Measurements from ENCODE around the gene FDX1. TPM values are rescaled to one million over a fixed set of nuclear protein-coding genes. Genes with fewer than 3 reads are reported as not detected.

FDX1 gene
- total RNA-seq, 2 experiments from 2014 or later = 10.2 to 10.6 TPM

DNA sequence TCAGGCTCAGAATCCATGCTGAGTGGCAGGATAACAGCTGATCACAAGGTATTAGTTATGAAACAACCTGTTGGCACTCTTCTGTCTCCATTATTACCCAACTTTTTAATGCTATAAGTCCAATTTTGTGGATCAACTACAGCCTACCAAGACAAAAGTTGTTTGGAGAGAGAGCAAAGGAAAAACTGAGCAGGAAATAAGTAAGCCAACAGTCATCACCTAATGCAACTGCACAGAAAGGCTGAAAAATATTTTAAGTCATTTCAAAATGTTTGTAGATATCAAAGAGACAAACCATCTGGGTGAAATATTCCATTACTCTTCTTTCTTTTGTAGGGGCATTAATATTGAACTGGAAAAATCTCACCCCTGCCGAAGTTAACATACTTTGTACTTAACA is 41.6 kb downstream of the FDX1 start:
- H3K27me3 Mint-ChIP-seq = no peaks in the 10 kb centered on the region
- H3K4me3 Mint-ChIP-seq = no peak overlapping the region
- peaks cover 15% of the 10 kb centered on the region for H3K36me3 Mint-ChIP-seq (ENCODE audit: low read depth)
- H3K27ac Mint-ChIP-seq = no peak overlapping the region
- TF ChIP-seq, protein P1, sequence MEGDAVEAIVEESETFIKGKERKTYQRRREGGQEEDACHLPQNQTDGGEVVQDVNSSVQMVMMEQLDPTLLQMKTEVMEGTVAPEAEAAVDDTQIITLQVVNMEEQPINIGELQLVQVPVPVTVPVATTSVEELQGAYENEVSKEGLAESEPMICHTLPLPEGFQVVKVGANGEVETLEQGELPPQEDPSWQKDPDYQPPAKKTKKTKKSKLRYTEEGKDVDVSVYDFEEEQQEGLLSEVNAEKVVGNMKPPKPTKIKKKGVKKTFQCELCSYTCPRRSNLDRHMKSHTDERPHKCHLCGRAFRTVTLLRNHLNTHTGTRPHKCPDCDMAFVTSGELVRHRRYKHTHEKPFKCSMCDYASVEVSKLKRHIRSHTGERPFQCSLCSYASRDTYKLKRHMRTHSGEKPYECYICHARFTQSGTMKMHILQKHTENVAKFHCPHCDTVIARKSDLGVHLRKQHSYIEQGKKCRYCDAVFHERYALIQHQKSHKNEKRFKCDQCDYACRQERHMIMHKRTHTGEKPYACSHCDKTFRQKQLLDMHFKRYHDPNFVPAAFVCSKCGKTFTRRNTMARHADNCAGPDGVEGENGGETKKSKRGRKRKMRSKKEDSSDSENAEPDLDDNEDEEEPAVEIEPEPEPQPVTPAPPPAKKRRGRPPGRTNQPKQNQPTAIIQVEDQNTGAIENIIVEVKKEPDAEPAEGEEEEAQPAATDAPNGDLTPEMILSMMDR (IDR thresholded peaks at IDR 0.05) = no peak
- H3K9me3 ChIP-seq (ENCODE audit: control insufficient read depth in 1 of 2, insufficient read depth in 1 of 2, low read length in 2 of 2) = no peaks in the 10 kb centered on the region
- POLR2A ChIA-PET = no interaction called here
- H3K36me3 ChIP-seq (ENCODE audit: insufficient read depth, low read length) = no peaks in the 10 kb centered on the region
- intact Hi-C loops (cut with DNase I, micrococcal nuclease) = no loop called here
- H3K27me3 ChIP-seq (ENCODE audit: control insufficient read depth in 1 of 2, insufficient read depth in 2 of 2, low read length in 2 of 2) = no peaks in the 10 kb centered on the region
- no peak overlapping the region for H3K4me3 ChIP-seq (ENCODE audit: low read length)
- CTCF ChIA-PET = no interaction called here
- no peak for ATAC-seq (ENCODE audit: poor library complexity)
- DNase-seq = no peak
- H3K4me1 Mint-ChIP-seq (ENCODE audit: low read depth) = peaks cover 3% of the 10 kb centered on the region
- no peak overlapping the region for H3K27ac ChIP-seq (ENCODE audit: low read depth in 1 of 2, low read length in 2 of 2)
- H3K9me3 Mint-ChIP-seq = no peaks in the 10 kb centered on the region
- no peaks in the 10 kb centered on the region for H3K4me1 ChIP-seq (ENCODE audit: insufficient read depth, low read length)

DNA sequence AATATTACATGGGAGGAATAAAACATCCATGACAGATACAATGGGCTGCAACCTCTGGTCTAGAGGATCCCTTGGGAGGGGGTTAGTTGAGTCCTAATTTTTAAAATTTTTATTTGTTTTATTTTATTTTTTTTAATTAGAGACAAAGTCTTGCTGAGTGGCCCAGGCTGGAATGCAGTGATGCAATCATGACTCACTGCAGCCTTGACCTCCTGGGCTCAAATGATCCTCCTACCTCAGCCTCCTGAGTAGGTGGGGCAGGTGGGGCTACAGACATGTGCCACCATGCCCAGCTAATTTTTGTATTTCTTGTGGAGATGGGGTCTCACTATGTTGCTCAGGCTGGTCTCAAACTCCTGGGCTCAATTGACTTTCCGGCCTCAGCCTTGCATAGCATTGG is 43.1 kb downstream of the FDX1 start:
- H3K9me3 ChIP-seq (ENCODE audit: control insufficient read depth in 1 of 2, insufficient read depth in 1 of 2, low read length in 2 of 2) = no peaks in the 10 kb centered on the region
- POLR2A ChIA-PET = no interaction called here
- peaks cover 11% of the 10 kb centered on the region for H3K36me3 Mint-ChIP-seq (ENCODE audit: low read depth)

DNA sequence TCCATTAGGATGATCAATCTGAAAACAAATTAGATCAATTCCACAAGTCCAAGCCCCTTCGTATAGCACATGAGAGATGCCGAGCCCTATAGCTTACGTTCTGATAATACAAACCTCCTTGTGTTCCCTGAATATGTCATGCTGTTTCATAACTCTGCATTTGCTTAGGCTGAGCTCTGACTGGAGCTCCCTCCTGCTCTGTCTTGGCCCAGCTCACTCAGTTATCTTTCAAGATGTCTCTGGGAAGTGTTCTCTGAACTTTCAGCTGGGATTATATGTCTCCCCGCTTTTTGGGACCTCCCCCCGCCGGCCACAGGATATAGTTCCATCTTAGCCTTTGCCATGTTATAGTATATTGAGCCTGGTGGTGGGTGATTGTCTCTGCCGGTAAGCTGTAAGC is 44.0 kb downstream of the FDX1 start:
- intact Hi-C loops (cut with DNase I, micrococcal nuclease) = no loop called here
- H3K27ac Mint-ChIP-seq = no peak overlapping the region
- no peak overlapping the region for H3K4me3 Mint-ChIP-seq
- Histone ChIP-seq H3K27ac (ENCODE audit: low read depth in 1 of 2, low read length in 2 of 2) (no peak overlapping the region), H3K9me3 (ENCODE audit: control insufficient read depth in 1 of 2, insufficient read depth in 1 of 2, low read length in 2 of 2) (no peaks in the 10 kb centered on the region), H3K36me3 (ENCODE audit: insufficient read depth, low read length) (no peaks in the 10 kb centered on the region), H3K4me3 (ENCODE audit: low read length) (no peak overlapping the region), H3K4me1 (ENCODE audit: insufficient read depth, low read length) (no peaks in the 10 kb centered on the region), H3K27me3 (ENCODE audit: control insufficient read depth in 1 of 2, insufficient read depth in 2 of 2, low read length in 2 of 2) (no peaks in the 10 kb centered on the region)
- CTCF ChIA-PET = no interaction called here
- no peaks in the 10 kb centered on the region for H3K27me3 Mint-ChIP-seq
- TF ChIP-seq, protein P1 (IDR thresholded peaks at IDR 0.05) = no peak
- DNase-seq (no peak), ATAC-seq (ENCODE audit: poor library complexity) (no peak)
- peaks cover 8% of the 10 kb centered on the region for H3K36me3 Mint-ChIP-seq (ENCODE audit: low read depth)
- H3K9me3 Mint-ChIP-seq = no peaks in the 10 kb centered on the region
- POLR2A ChIA-PET = no interaction called here
- peaks cover 3% of the 10 kb centered on the region for H3K4me1 Mint-ChIP-seq (ENCODE audit: low read depth)

More for the DNA sequence above, 43.1 kb downstream of the FDX1 start:
- Histone ChIP-seq H3K27ac (ENCODE audit: low read depth in 1 of 2, low read length in 2 of 2) (no peak overlapping the region), H3K27me3 (ENCODE audit: control insufficient read depth in 1 of 2, insufficient read depth in 2 of 2, low read length in 2 of 2) (no peaks in the 10 kb centered on the region), H3K4me3 (ENCODE audit: low read length) (no peak overlapping the region), H3K4me1 (ENCODE audit: insufficient read depth, low read length) (no peaks in the 10 kb centered on the region), H3K36me3 (ENCODE audit: insufficient read depth, low read length) (no peaks in the 10 kb centered on the region)
- TF ChIP-seq, protein P1 (IDR thresholded peaks at IDR 0.05) = no peak
- Mint-ChIP-seq H3K4me1 (ENCODE audit: low read depth) (peaks cover 3% of the 10 kb centered on the region), H3K27me3 (no peaks in the 10 kb centered on the region), H3K27ac (no peak overlapping the region), H3K9me3 (no peaks in the 10 kb centered on the region), H3K4me3 (no peak overlapping the region)
- no peak for DNase-seq
- no peak for ATAC-seq (ENCODE audit: poor library complexity)
- intact Hi-C loops (cut with DNase I, micrococcal nuclease) = no loop called here
- CTCF ChIA-PET = no interaction called here

Measured in CD4-positive, alpha-beta T cell (primary cell).